CD14-positive monocyte (primary cell): ENCODE measurements around the gene S100A14. TPM values are rescaled to one million over a fixed set of nuclear protein-coding genes. Genes with fewer than 3 reads are reported as not detected.

Source experiments
- DNase-seq, 3 donors: peaks; one replicate each; pipeline ENCODE4 v3.0.0-alpha.2; 2011 to 2022
- H2AFZ ChIP-seq: 2 replicates; pipeline ENCODE4 v1.6.0; 2012; ENCODE audit warnings: mild to moderate bottlenecking, low read depth, low read length, inconsistent platforms; ENCODE audit not compliant: insufficient read depth, poor library complexity, severe bottlenecking
- H3K27ac ChIP-seq, 2 donors: 1 replicate in 1 of 2; 2 replicates in 1 of 2; pipeline ENCODE4 v1.5.1; 2012 to 2013; ENCODE audit warnings: low read length in 2 of 2, control low read depth in 1 of 2, inconsistent platforms in 1 of 2, low read depth in 1 of 2, mild to moderate bottlenecking in 1 of 2
- H3K27me3 ChIP-seq, 2 donors: one replicate each; pipeline versions ENCODE4 v1.6.0 to v1.6.1; 2011 to 2013; ENCODE audit warnings: low read length in 2 of 2; ENCODE audit not compliant: control insufficient read depth in 2 of 2, insufficient read depth in 2 of 2
- H3K36me3 ChIP-seq, 2 donors: replicated peaks in 1 of 2; 1 replicate in 1 of 2; 2 replicates in 1 of 2; pipeline versions ENCODE4 v1.5.1 to v1.6.1; 2012 to 2013; ENCODE audit warnings: low read length in 2 of 2, control low read depth in 1 of 2, inconsistent platforms in 1 of 2, mild to moderate bottlenecking in 1 of 2; ENCODE audit not compliant: insufficient read depth in 2 of 2, control insufficient read depth in 1 of 2
- H3K4me1 ChIP-seq, 2 donors: 1 replicate in 1 of 2; 2 replicates in 1 of 2; pipeline versions ENCODE4 v1.5.1 to v1.6.1; 2012 to 2013; ENCODE audit warnings: low read length in 2 of 2, control low read depth in 1 of 2, inconsistent platforms in 1 of 2, mild to moderate bottlenecking in 1 of 2, moderate library complexity in 1 of 2; ENCODE audit not compliant: insufficient read depth in 2 of 2, control insufficient read depth in 1 of 2
- H3K4me2 ChIP-seq: replicated peaks from 2 replicates; pipeline ENCODE3; 2012; ENCODE audit warnings: low read length, moderate library complexity, mild to moderate bottlenecking; ENCODE audit not compliant: poor library complexity, severe bottlenecking; ENCODE audit errors: extremely low read depth
- H3K4me3 ChIP-seq, 3 experiments: fragments of 200-600 bp in 1 of 3; sonication (generic) in 1 of 3; replicated peaks in 1 of 3; 1 replicate in 2 of 3; 2 replicates in 1 of 3; pipeline ENCODE4 v1.5.1; 2011 to 2013; ENCODE audit warnings: low read length in 3 of 3, mild to moderate bottlenecking in 3 of 3, control low read depth in 2 of 3, low read depth in 2 of 3, inconsistent platforms in 1 of 3, moderate library complexity in 1 of 3
- H3K79me2 ChIP-seq: 2 replicates; pipeline ENCODE4 v1.6.0; 2012; ENCODE audit warnings: mild to moderate bottlenecking, control low read depth, inconsistent platforms, low read length, moderate library complexity; ENCODE audit not compliant: insufficient read depth
- H3K9ac ChIP-seq: 2 replicates; pipeline ENCODE4 v1.6.0; 2017; ENCODE audit warnings: low read length, mild to moderate bottlenecking; ENCODE audit not compliant: insufficient read depth, poor library complexity, severe bottlenecking
- H3K9me3 ChIP-seq, 2 donors: replicated peaks in 1 of 2; 1 replicate in 1 of 2; 2 replicates in 1 of 2; pipeline versions ENCODE4 v1.5.1 to v1.6.1; 2012 to 2013; ENCODE audit warnings: low read length in 2 of 2, control low read depth in 1 of 2; ENCODE audit not compliant: control insufficient read depth in 1 of 2, insufficient read depth in 1 of 2
- H4K20me1 ChIP-seq: 2 replicates; pipeline ENCODE4 v1.6.0; 2012; ENCODE audit warnings: mild to moderate bottlenecking, low read length, control low read depth, moderate library complexity; ENCODE audit not compliant: insufficient read depth
- H3K27ac Mint-ChIP-seq, 7 donors: one replicate each; pipeline ENCODE4 v1.8.0; 2020; ENCODE audit warnings: mild to moderate bottlenecking in 7 of 7, mixed read lengths in 7 of 7, moderate library complexity in 6 of 7, inconsistent platforms in 2 of 7
- H3K27me3 Mint-ChIP-seq, 3 donors: one replicate each; pipeline ENCODE4 v1.8.0; 2021 to 2022; ENCODE audit warnings: low read depth in 3 of 3, mild to moderate bottlenecking in 3 of 3, mixed read lengths in 3 of 3, moderate library complexity in 3 of 3, inconsistent platforms in 1 of 3
- H3K36me3 Mint-ChIP-seq, 2 donors: one replicate each; pipeline ENCODE4 v1.8.0; 2020; ENCODE audit warnings: mixed read lengths in 2 of 2, inconsistent platforms in 1 of 2, mild to moderate bottlenecking in 1 of 2
- H3K4me1 Mint-ChIP-seq: one replicate; pipeline ENCODE4 v1.8.0; 2020; ENCODE audit warnings: mild to moderate bottlenecking, mixed read lengths
- H3K4me3 Mint-ChIP-seq, 2 donors: one replicate each; pipeline ENCODE4 v1.8.0; 2020; ENCODE audit warnings: mild to moderate bottlenecking in 2 of 2, mixed read lengths in 2 of 2, moderate library complexity in 1 of 2
- H3K9me3 Mint-ChIP-seq, 7 donors: one replicate each; pipeline ENCODE4 v1.8.0; 2020 to 2022; ENCODE audit warnings: mixed read lengths in 7 of 7, mild to moderate bottlenecking in 6 of 7, moderate library complexity in 6 of 7, inconsistent platforms in 2 of 7
- CTCF ChIP-seq: fragments of 200-600 bp; IDR thresholded peaks from one replicate; pipeline ENCODE4 v1.8.0; 2022; ENCODE audit warnings: antibody characterized with exemption, mild to moderate bottlenecking
- WGBS: methylation state at CpG from one replicate; pipeline ENCODE4 v1.1.5; 2013; ENCODE audit warnings: missing lambda C conversion rate; ENCODE audit not compliant: insufficient coverage; 5-methylcytosine and 5-hydroxymethylcytosine counted together
- intact Hi-C, 2 donors: fragments of 100-400 bp; cut with micrococcal nuclease; formaldehyde crosslinking; loops; one replicate each; pipeline versions ENCODE4 v1.15.0 to v1.15.1; 2023
- polyA plus RNA-seq, 3 donors: library from polyadenylated mRNA; depleted of rRNA in 1 of 3; unstranded in 2 of 3; stranded (reverse) in 1 of 3; fragments of 300-500 nt in 2 of 3; fragments of >200 nt in 1 of 3; fragmentation: Illumina TruSeq in 2 of 3; gene quantifications; 1 replicate in 2 of 3; 2 replicates in 1 of 3; pipeline ENCODE4 v1.2.3, GENCODE V29; 2012 to 2021

The S100A14 gene
- polyA plus RNA-seq, 3 donors, result 0.08 TPM; not detected in 2

GRCh38 chr1:153629971-153630370 is 13.8 kb upstream of the S100A14 start:
- intact Hi-C loops, result loop anchor here (5.0 to 10.0 kb wide), 5 partner anchors 33 to 107 kb away; partner anchors contain the start of gene ILF2 (in 1 of the 2)
- H3K36me3 Mint-ChIP-seq, result peaks cover 0 to 4% of the 10 kb centered on the region in 2 donors
- WGBS, result 80% methylated on average over 1 of the region's 1 CpG
- Histone ChIP-seq H3K27ac (no peak overlapping the region), H3K79me2 (peaks cover 9% of the 10 kb centered on the region), H3K9ac (no peak overlapping the region), H4K20me1 (peaks cover 6% of the 10 kb centered on the region), H3K4me1 (peaks cover 29 to 45% of the 10 kb centered on the region in 2 donors), H3K27me3 (peaks cover 0 to 3% of the 10 kb centered on the region in 2 donors), H3K4me3 (no peak overlapping the region), H3K36me3 (no peaks in the 10 kb centered on the region), H3K4me2 (no peak overlapping the region), H3K9me3 (no peaks in the 10 kb centered on the region), H2AFZ (no peak overlapping the region)
- no peak for TF ChIP-seq CTCF
- H3K4me3 Mint-ChIP-seq, result no peak overlapping the region
- peaks cover 48% of the 10 kb centered on the region for H3K4me1 Mint-ChIP-seq
- peaks cover 11 to 16% (median 14%) of the 10 kb centered on the region in 3 donors for H3K27me3 Mint-ChIP-seq
- no peak overlapping the region for H3K27ac Mint-ChIP-seq
- no peaks in the 10 kb centered on the region for H3K9me3 Mint-ChIP-seq
- no peak for DNase-seq

DNA sequence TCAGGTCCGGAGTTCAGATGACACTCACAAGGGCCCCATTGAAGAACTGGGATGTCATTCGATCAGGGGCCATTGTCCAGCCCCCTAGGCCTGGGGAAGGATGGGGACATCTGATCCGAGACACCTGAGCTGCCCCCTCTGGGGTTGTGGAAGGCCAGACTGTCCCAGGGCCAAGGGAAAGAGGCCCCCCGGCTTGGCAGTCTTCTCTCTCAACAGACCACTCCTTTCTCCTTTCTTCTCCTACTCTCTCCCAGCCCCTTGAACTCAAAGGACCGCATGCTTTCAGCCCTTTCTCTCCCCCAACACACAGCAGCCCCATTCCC is 13.2 kb upstream of the S100A14 start:
- H3K4me1 ChIP-seq, result peaks cover 28 to 45% of the 10 kb centered on the region in 2 donors
- no peak overlapping the region for H2AFZ ChIP-seq
- H3K27ac Mint-ChIP-seq, result no peak overlapping the region
- H3K4me1 Mint-ChIP-seq, result peaks cover 51% of the 10 kb centered on the region
- intact Hi-C loops, result loop anchor here in 1 of 2 donors (10.0 kb wide), 1 partner anchor 55 kb away; no protein-coding TSS in a partner anchor
- no peaks in the 10 kb centered on the region for H3K9me3 ChIP-seq
- no peak for DNase-seq
- peaks cover 2% of the 10 kb centered on the region for H3K79me2 ChIP-seq
- H3K4me3 ChIP-seq, result no peak overlapping the region
- no peak overlapping the region for H3K27ac ChIP-seq
- H3K4me2 ChIP-seq, result no peak overlapping the region
- TF ChIP-seq CTCF, result no peak
- peaks cover under 1% of the 10 kb centered on the region for H4K20me1 ChIP-seq
- no peaks in the 10 kb centered on the region for H3K9me3 Mint-ChIP-seq
- H3K4me3 Mint-ChIP-seq, result no peak overlapping the region
- H3K36me3 Mint-ChIP-seq, result peaks cover 0 to 4% of the 10 kb centered on the region in 2 donors
- H3K27me3 ChIP-seq, result peaks cover 0 to 3% of the 10 kb centered on the region in 2 donors
- H3K27me3 Mint-ChIP-seq, result peaks cover 11 to 16% (median 14%) of the 10 kb centered on the region in 3 donors
- H3K9ac ChIP-seq, result no peak overlapping the region
- no peaks in the 10 kb centered on the region for H3K36me3 ChIP-seq
- 100% methylated on average over 1 of the region's 5 CpGs for WGBS
